ENCODE data around the gene TNRC18.

DNA sequence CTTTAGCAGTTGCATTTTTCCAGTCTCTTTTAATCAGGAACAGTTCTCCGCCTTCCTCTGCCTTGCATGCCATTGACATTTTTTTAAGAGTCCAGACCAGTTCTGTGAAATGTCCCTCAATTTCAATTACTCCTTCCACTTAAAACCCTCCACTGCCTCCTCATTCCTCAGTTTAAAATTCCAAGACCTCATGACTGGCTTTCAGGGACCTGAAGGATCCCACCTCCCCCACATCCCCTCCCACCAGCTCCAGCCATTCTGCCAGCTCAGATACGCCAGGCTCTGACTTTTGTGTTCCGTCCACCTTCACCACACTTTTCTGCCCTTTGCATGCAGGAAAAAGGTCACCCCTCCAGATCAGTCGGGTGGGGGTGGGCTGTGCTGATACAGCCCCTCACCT, 8.7 kb downstream of the TNRC18 start:
- TF ChIP-seq, protein P1, sequence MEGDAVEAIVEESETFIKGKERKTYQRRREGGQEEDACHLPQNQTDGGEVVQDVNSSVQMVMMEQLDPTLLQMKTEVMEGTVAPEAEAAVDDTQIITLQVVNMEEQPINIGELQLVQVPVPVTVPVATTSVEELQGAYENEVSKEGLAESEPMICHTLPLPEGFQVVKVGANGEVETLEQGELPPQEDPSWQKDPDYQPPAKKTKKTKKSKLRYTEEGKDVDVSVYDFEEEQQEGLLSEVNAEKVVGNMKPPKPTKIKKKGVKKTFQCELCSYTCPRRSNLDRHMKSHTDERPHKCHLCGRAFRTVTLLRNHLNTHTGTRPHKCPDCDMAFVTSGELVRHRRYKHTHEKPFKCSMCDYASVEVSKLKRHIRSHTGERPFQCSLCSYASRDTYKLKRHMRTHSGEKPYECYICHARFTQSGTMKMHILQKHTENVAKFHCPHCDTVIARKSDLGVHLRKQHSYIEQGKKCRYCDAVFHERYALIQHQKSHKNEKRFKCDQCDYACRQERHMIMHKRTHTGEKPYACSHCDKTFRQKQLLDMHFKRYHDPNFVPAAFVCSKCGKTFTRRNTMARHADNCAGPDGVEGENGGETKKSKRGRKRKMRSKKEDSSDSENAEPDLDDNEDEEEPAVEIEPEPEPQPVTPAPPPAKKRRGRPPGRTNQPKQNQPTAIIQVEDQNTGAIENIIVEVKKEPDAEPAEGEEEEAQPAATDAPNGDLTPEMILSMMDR (IDR thresholded peaks at IDR 0.05; ENCODE audit: low read length): no peak
- no peak for TF ChIP-seq EZH2 (IDR thresholded peaks at IDR 0.05; ENCODE audit: borderline replicate concordance, low read length)
